GM12878 (cell line): Measurements from ENCODE around the gene SPAG9. TPM values are rescaled to one million over a fixed set of nuclear protein-coding genes. Genes with fewer than 3 reads are reported as not detected.

Source experiments
- ATAC-seq: fragments of 200-7000 bp; cut with Tn5 transposase; 3 replicates; pipeline ENCODE4 v1.9.1; 2020; ENCODE audit warnings: mild to moderate bottlenecking, moderate library complexity
- BruUV-seq: library from RNA; stranded (reverse); fragments of 400-500 nt; replicated peaks from 2 replicates; lab custom pipeline; 2021; lab: Mats Ljungman, UMichigan
- CTCF ChIA-PET: fragments of 300-600 bp; sonication (Branson Sonifier 250); formaldehyde crosslinking; extraction: SDS; loops from one replicate; lab custom pipeline; 2021; ENCODE audit warnings: inconsistent platforms; lab: Yijun Ruan, JAX
- POLR2A ChIA-PET: fragments of 350-600 bp; formaldehyde crosslinking; extraction: SDS; loops from one replicate; lab custom pipeline; 2021; ENCODE audit warnings: inconsistent platforms; lab: Charles Lee
- RAD21 ChIA-PET: fragments of 300-600 bp; sonication (Branson Sonifier 250); formaldehyde crosslinking; loops from one replicate; lab custom pipeline; 2023; ENCODE audit warnings: antibody characterized with exemption; ENCODE audit not compliant: unreplicated experiment; lab: Charles Lee
- SMC1A ChIA-PET: fragments of 300-600 bp; sonication (Branson Sonifier 250); formaldehyde crosslinking; loops from one replicate; lab custom pipeline; 2023; ENCODE audit not compliant: unreplicated experiment, uncharacterized antibody; lab: Charles Lee
- DNase-seq: peaks from one replicate; pipeline ENCODE4 v3.0.0-alpha.2; 2011; ENCODE audit warnings: low read depth, low spot score
- FAIRE-seq: peaks from 3 replicates; lab custom pipeline; 2011; peaks lifted over from hg19 to GRCh38; lab: Jason Lieb, UNC
- H2AFZ ChIP-seq: 2 replicates; pipeline ENCODE4 v1.6.0; 2011; ENCODE audit warnings: low read depth, low read length, control low read depth; ENCODE audit not compliant: control insufficient read depth
- H3K27ac ChIP-seq: 2 replicates; pipeline ENCODE4 v1.5.1; 2011; ENCODE audit warnings: control low read depth; ENCODE audit not compliant: control insufficient read depth, insufficient read depth
- H3K27me3 ChIP-seq, 2 experiments: replicated peaks in 1 of 2; 2 replicates each; pipeline versions ENCODE4 v1.6.0 to v1.6.1; 2011; ENCODE audit warnings: low read length in 1 of 2; ENCODE audit not compliant: control insufficient read depth in 2 of 2, insufficient read depth in 2 of 2
- H3K36me3 ChIP-seq, 2 experiments: 2 replicates each; pipeline ENCODE4 v1.5.1; 2011; ENCODE audit warnings: low read length in 1 of 2; ENCODE audit not compliant: control insufficient read depth in 2 of 2, insufficient read depth in 2 of 2
- H3K4me1 ChIP-seq: 2 replicates; pipeline ENCODE4 v1.6.1; 2011; ENCODE audit warnings: mild to moderate bottlenecking, low read length, moderate library complexity, mixed read lengths; ENCODE audit not compliant: control insufficient read depth, insufficient read depth
- H3K4me2 ChIP-seq: 2 replicates; pipeline ENCODE4 v1.6.0; 2011; ENCODE audit warnings: control low read depth; ENCODE audit not compliant: control insufficient read depth, insufficient read depth
- H3K4me3 ChIP-seq: fragments of 200-600 bp; sonication (generic); 2 replicates; pipeline ENCODE4 v1.5.1; 2016
- H3K79me2 ChIP-seq: 2 replicates; pipeline ENCODE4 v1.6.0; 2011; ENCODE audit warnings: low read length; ENCODE audit not compliant: control insufficient read depth, insufficient read depth
- H3K9ac ChIP-seq: 2 replicates; pipeline ENCODE4 v1.8.0; 2011; ENCODE audit warnings: low read length, control low read depth, mixed read lengths; ENCODE audit not compliant: control insufficient read depth, insufficient read depth
- H3K9me3 ChIP-seq: replicated peaks from 3 replicates; pipeline ENCODE4 v1.5.1; 2011; ENCODE audit warnings: mild to moderate bottlenecking, low read length; ENCODE audit not compliant: control insufficient read depth, insufficient read depth
- H4K20me1 ChIP-seq: 2 replicates; pipeline ENCODE4 v1.6.0; 2011; ENCODE audit not compliant: control insufficient read depth, insufficient read depth
- KLF5 ChIP-seq: fragments of 450-650 bp; IDR thresholded peaks from 2 replicates; pipeline ENCODE4 v1.6.1; 2014; ENCODE audit warnings: mild to moderate bottlenecking; ENCODE audit not compliant: partially characterized antibody
- LARP7 ChIP-seq: fragments of 450-650 bp; IDR thresholded peaks from 2 replicates; pipeline ENCODE4 v1.6.1; 2017; ENCODE audit warnings: mild to moderate bottlenecking
- NFYB ChIP-seq: IDR thresholded peaks from 2 replicates; pipeline ENCODE4 v1.6.1; 2011; ENCODE audit warnings: low read depth, mild to moderate bottlenecking, low read length, improper control_type of control experiment, moderate library complexity; ENCODE audit not compliant: insufficient read depth
- NR2C2 ChIP-seq: IDR thresholded peaks from 2 replicates; pipeline ENCODE4 v1.6.1; 2011; ENCODE audit warnings: borderline replicate concordance, low read depth; ENCODE audit not compliant: control insufficient read depth, insufficient read length
- PAX5 ChIP-seq: IDR thresholded peaks from 2 replicates; pipeline ENCODE4 v1.6.1; 2011; ENCODE audit warnings: low read depth, low read length, borderline replicate concordance
- SIX5 ChIP-seq: IDR thresholded peaks from 2 replicates; pipeline ENCODE4 v1.6.1; 2011; ENCODE audit warnings: mild to moderate bottlenecking, low read depth, low read length, moderate library complexity; ENCODE audit not compliant: severe bottlenecking
- SMARCA5 ChIP-seq: fragments of 450-650 bp; IDR thresholded peaks from 2 replicates; pipeline ENCODE4 v1.6.1; 2017; ENCODE audit warnings: mild to moderate bottlenecking
- TCF7 ChIP-seq: IDR thresholded peaks from 2 replicates; pipeline ENCODE4 v1.6.1; 2014; ENCODE audit warnings: antibody characterized with exemption, borderline replicate concordance
- YBX1 ChIP-seq: fragments of 450-650 bp; IDR thresholded peaks from 2 replicates; pipeline ENCODE4 v1.6.1; 2016; ENCODE audit warnings: antibody characterized with exemption
- WGBS: methylation state at CpG from one replicate; pipeline ENCODE4 v1.1.6; 2016; ENCODE audit warnings: low lambda C conversion rate; ENCODE audit not compliant: insufficient replicate concordance, insufficient coverage; ENCODE audit errors: missing lambda C conversion rate; 5-methylcytosine and 5-hydroxymethylcytosine counted together
- in situ Hi-C: fragments of 300-500 bp; cut with MboI; formaldehyde crosslinking; loops from 9 replicates; pipeline ENCODE4 v1.14.3; 2018; ENCODE audit warnings: mixed read lengths
- intact Hi-C: fragments of 100-400 bp; cut with micrococcal nuclease; formaldehyde crosslinking; loops from one replicate; pipeline ENCODE4 v1.14.2; 2022; ENCODE audit not compliant: unreplicated experiment
- polyA plus RNA-seq, 11 experiments: library from polyadenylated mRNA; depleted of rRNA in 4 of 11; unstranded in 6 of 11; stranded (reverse) in 5 of 11; fragments of >200 nt; fragmentation: Nextera tagmentation in 4 of 11; fragmentation: Illumina TruSeq in 1 of 11; extraction: Ambion mirVana in 4 of 11; extraction: Trizol in 1 of 11; gene quantifications; 1 replicate in 1 of 11; 2 replicates in 10 of 11; pipeline versions ENCODE4 v1.2.1 to v1.2.3, GENCODE V29; 2011 to 2016; ENCODE audit warnings: inconsistent platforms in 2 of 11, missing spikeins in 2 of 11, low read depth in 1 of 11
- total RNA-seq, 4 experiments: library from RNA; depleted of rRNA in 3 of 4; stranded (reverse); fragments of >200 nt in 3 of 4; fragmentation: Illumina TruSeq in 1 of 4; extraction: Trizol in 1 of 4; gene quantifications; 2 replicates each; pipeline versions ENCODE4 v1.2.1 to v1.2.3, GENCODE V29; 2013 to 2021
- TF ChIP-seq, protein P1 (sequence below): IDR thresholded peaks from 2 replicates; pipeline ENCODE4 v1.6.1; 2012; ENCODE audit warnings: mild to moderate bottlenecking, low read depth, low read length
- TF ChIP-seq, protein P2 (sequence below): fragments of 450-650 bp; IDR thresholded peaks from 2 replicates; pipeline ENCODE4 v1.6.1; 2017; ENCODE audit warnings: mild to moderate bottlenecking

Gene SPAG9
- total and polyA plus RNA-seq, 10 of the 15 experiments (the other 5 are each of a cell fraction or from before 2014, with no cell fraction given) = 6.6 to 42.0 (median 24.9) TPM

DNA sequence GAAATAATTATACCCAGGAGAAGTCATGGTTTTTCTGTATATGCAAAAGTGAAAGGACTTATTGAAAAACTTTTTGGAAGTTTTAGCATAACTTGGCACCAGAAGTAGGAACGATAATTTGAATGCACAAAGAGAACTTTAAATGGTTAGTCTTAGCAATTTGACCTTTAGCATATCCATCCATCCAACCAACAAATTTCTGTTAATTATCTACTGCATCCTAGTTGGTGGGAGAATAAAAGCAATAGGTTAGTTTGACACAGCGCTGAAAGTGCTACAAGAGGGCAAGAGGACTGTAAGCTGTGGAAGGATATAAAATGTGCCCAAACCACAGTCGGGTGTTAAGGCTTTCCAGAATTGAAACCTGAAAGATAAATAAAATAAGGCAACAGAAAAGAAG lies 17.6 kb downstream of the SPAG9 start:
- RAD21 ChIA-PET = no interaction called here
- peaks cover 8% of the 10 kb centered on the region for H3K79me2 ChIP-seq
- H3K27me3 ChIP-seq = no peaks in the 10 kb centered on the region
- intact Hi-C loops = no loop called here
- no peak overlapping the region for H2AFZ ChIP-seq
- no peak overlapping the region for H3K27ac ChIP-seq
- BruUV-seq = TSS peak; percentile 29
- no peaks in the 10 kb centered on the region for H3K4me1 ChIP-seq
- SMC1A ChIA-PET = interaction anchor here (0.6 to 0.8 kb wide), 3 partner anchors 9 to 104 kb away, joined by 3 to 4 read pairs (median 3); no protein-coding TSS in a partner anchor
- POLR2A ChIA-PET = no interaction called here
- in situ Hi-C loops = loop anchor here (10.0 kb wide), 1 partner anchor 62 kb away; the partner anchor contains the start of gene NME2
- H3K9ac ChIP-seq = no peak overlapping the region
- CTCF ChIA-PET = no interaction called here
- WGBS = 96% methylated on average over 3 of the region's 3 CpGs
- no peaks in the 10 kb centered on the region for H4K20me1 ChIP-seq
- ATAC-seq (no peak), DNase-seq (no peak), FAIRE-seq (no peak)
- no peaks in the 10 kb centered on the region; a peak in 2 of 4 replicates for H3K36me3 ChIP-seq
- no peak overlapping the region for H3K4me2 ChIP-seq
- H3K4me3 ChIP-seq = no peak overlapping the region
- H3K9me3 ChIP-seq = no peaks in the 10 kb centered on the region
- TF ChIP-seq TCF7 = no peak
- TF ChIP-seq PAX5 = no peak
- TF ChIP-seq, all 136 proteins: peak for 0

DNA sequence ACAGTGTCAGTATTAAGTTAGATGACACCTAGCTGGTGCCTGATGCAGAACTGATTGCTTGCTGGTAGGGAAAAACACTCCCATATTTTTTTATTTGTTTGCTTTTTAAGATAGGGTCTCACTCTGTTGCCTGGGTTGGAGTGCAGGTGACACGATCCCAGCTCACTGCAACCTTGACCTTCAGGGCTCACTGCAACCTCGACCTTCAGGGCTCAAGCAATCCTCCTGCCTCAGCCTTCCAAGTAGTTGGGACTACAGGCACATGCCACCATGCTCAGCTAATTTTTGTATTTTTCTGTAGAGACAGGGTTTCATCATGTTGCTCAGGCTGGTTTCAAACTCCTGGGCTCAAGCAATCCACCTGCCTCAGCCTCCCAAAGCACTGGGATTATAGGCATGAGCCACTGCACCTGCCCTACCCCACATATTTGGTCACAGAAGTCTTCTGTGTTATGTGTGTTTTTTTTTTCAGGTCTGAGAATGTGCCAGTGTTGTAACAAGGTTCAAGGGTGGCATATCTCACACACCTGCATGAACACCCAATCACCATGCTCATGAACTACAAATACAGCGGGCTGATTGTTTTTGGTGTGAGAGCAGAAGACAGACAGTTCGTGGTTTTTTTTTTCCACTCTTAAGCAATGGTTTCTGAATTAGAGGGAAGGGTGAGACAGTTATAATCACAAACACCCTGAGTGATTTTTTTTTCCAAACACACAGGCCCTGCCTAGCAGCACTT lies 22.8 kb downstream of the SPAG9 start:
- CTCF ChIA-PET = no interaction called here
- WGBS = 73% methylated on average over 4 of the region's 4 CpGs
- Histone ChIP-seq H3K4me2 (no peak overlapping the region), H3K27ac (no peak overlapping the region), H3K36me3 (no peaks in the 10 kb centered on the region; a peak in 2 of 4 replicates), H3K79me2 (peaks cover 4% of the 10 kb centered on the region), H3K9me3 (no peaks in the 10 kb centered on the region), H3K4me3 (no peak overlapping the region), H4K20me1 (no peaks in the 10 kb centered on the region; the same call in 1 of the 2 replicates), H2AFZ (no peak overlapping the region), H3K9ac (no peak overlapping the region), H3K4me1 (no peaks in the 10 kb centered on the region; the same call in 1 of the 2 replicates), H3K27me3 (no peaks in the 10 kb centered on the region)
- in situ Hi-C loops = no loop called here
- intact Hi-C loops = no loop called here
- DNase-seq (no peak), ATAC-seq (no peak), FAIRE-seq (no peak)
- RAD21 ChIA-PET = interaction anchor here (0.5 kb wide), 1 partner anchor 44 kb away, joined by 3 read pairs; no protein-coding TSS in a partner anchor
- BruUV-seq = no TSS peak
- POLR2A ChIA-PET = no interaction called here
- SMC1A ChIA-PET = interaction anchor here (1.2 kb wide), 1 partner anchor 12 kb away, joined by 3 read pairs; no protein-coding TSS in a partner anchor
- TF ChIP-seq KLF5 (no peak), NR2C2 (no peak), SMARCA5 (no peak), TCF7 (no peak), NFYB (no peak), LARP7 (no peak), SIX5 (no peak), YBX1 (no peak)
- TF ChIP-seq, protein P1, sequence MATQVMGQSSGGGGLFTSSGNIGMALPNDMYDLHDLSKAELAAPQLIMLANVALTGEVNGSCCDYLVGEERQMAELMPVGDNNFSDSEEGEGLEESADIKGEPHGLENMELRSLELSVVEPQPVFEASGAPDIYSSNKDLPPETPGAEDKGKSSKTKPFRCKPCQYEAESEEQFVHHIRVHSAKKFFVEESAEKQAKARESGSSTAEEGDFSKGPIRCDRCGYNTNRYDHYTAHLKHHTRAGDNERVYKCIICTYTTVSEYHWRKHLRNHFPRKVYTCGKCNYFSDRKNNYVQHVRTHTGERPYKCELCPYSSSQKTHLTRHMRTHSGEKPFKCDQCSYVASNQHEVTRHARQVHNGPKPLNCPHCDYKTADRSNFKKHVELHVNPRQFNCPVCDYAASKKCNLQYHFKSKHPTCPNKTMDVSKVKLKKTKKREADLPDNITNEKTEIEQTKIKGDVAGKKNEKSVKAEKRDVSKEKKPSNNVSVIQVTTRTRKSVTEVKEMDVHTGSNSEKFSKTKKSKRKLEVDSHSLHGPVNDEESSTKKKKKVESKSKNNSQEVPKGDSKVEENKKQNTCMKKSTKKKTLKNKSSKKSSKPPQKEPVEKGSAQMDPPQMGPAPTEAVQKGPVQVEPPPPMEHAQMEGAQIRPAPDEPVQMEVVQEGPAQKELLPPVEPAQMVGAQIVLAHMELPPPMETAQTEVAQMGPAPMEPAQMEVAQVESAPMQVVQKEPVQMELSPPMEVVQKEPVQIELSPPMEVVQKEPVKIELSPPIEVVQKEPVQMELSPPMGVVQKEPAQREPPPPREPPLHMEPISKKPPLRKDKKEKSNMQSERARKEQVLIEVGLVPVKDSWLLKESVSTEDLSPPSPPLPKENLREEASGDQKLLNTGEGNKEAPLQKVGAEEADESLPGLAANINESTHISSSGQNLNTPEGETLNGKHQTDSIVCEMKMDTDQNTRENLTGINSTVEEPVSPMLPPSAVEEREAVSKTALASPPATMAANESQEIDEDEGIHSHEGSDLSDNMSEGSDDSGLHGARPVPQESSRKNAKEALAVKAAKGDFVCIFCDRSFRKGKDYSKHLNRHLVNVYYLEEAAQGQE = no peak
- TF ChIP-seq, protein P2, sequence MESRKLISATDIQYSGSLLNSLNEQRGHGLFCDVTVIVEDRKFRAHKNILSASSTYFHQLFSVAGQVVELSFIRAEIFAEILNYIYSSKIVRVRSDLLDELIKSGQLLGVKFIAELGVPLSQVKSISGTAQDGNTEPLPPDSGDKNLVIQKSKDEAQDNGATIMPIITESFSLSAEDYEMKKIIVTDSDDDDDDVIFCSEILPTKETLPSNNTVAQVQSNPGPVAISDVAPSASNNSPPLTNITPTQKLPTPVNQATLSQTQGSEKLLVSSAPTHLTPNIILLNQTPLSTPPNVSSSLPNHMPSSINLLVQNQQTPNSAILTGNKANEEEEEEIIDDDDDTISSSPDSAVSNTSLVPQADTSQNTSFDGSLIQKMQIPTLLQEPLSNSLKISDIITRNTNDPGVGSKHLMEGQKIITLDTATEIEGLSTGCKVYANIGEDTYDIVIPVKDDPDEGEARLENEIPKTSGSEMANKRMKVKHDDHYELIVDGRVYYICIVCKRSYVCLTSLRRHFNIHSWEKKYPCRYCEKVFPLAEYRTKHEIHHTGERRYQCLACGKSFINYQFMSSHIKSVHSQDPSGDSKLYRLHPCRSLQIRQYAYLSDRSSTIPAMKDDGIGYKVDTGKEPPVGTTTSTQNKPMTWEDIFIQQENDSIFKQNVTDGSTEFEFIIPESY = no peak
